Parathyroid adenoma (tissue), 2 donors: Measurements from ENCODE around the gene TSPEAR.
"Not testable (repeated sequence)": the region's sequence is repeated elsewhere in the genome, so short reads cannot be mapped to it uniquely, and the experiment has no call there.

Experiments used
- H2AFZ ChIP-seq: fragments of 300-600 bp; sonication (generic); one replicate; pipeline ENCODE4 v1.7.0; 2017; ENCODE audit warnings: antibody characterized with exemption, mild to moderate bottlenecking
- H3K27ac ChIP-seq: fragments of 300-600 bp; sonication (generic); one replicate; pipeline ENCODE4 v1.7.0; 2017
- H3K27me3 ChIP-seq: fragments of 300-600 bp; sonication (generic); one replicate; pipeline ENCODE4 v1.7.0; 2017; ENCODE audit warnings: low read length; ENCODE audit not compliant: control insufficient read depth, insufficient read depth
- H3K36me3 ChIP-seq: fragments of 300-600 bp; sonication (generic); one replicate; pipeline ENCODE4 v1.7.0; 2017; ENCODE audit warnings: low read length; ENCODE audit not compliant: control insufficient read depth, insufficient read depth
- H3K4me1 ChIP-seq: fragments of 300-600 bp; sonication (generic); one replicate; pipeline ENCODE4 v1.7.0; 2017; ENCODE audit warnings: control low read depth
- H3K4me2 ChIP-seq: fragments of 300-600 bp; sonication (generic); one replicate; pipeline ENCODE4 v1.7.0; 2017; ENCODE audit warnings: low read length
- H3K4me3 ChIP-seq: fragments of 300-600 bp; sonication (generic); one replicate; pipeline ENCODE4 v1.7.0; 2017; ENCODE audit warnings: low read depth, low read length
- H3K79me2 ChIP-seq: fragments of 300-600 bp; sonication (generic); one replicate; pipeline ENCODE4 v1.7.0; 2017; ENCODE audit warnings: control low read depth
- H3K9ac ChIP-seq: fragments of 300-600 bp; sonication (generic); one replicate; pipeline ENCODE4 v1.7.0; 2017; ENCODE audit warnings: mild to moderate bottlenecking
- H3K9me3 ChIP-seq: fragments of 300-600 bp; sonication (generic); one replicate; pipeline ENCODE4 v1.7.0; 2017; ENCODE audit warnings: low read length; ENCODE audit not compliant: control insufficient read depth
- CTCF ChIP-seq: fragments of 300-600 bp; sonication (generic); IDR thresholded peaks from one replicate; pipeline ENCODE4 v1.7.0; 2017; ENCODE audit warnings: antibody characterized with exemption, mild to moderate bottlenecking
- donor health status: primary hyperparathyroidism.

TSPEAR gene

GRCh38 chr21:44650265-44650972 is 61.0 kb downstream of the TSPEAR start:
- no peaks in the 10 kb centered on the region for H3K79me2 ChIP-seq
- no peak overlapping the region for H3K4me2 ChIP-seq
- H3K9ac ChIP-seq: no peak overlapping the region
- H3K27ac ChIP-seq: no peak overlapping the region
- no peaks in the 10 kb centered on the region for H3K9me3 ChIP-seq
- H3K36me3 ChIP-seq: no peaks in the 10 kb centered on the region
- no peak for TF ChIP-seq CTCF
- H3K4me1 ChIP-seq: no peaks in the 10 kb centered on the region
- H2AFZ ChIP-seq: no peak overlapping the region
- H3K27me3 ChIP-seq: no peaks in the 10 kb centered on the region
- H3K4me3 ChIP-seq: no peak overlapping the region

GRCh38 chr21:44649521-44650100 is 61.8 kb downstream of the TSPEAR start:
- no peak overlapping the region for H3K4me3 ChIP-seq
- H3K36me3 ChIP-seq: no peaks in the 10 kb centered on the region
- no peak for TF ChIP-seq CTCF
- no peak overlapping the region for H3K27ac ChIP-seq
- no peak overlapping the region for H3K9ac ChIP-seq
- no peaks in the 10 kb centered on the region for H3K4me1 ChIP-seq
- no peaks in the 10 kb centered on the region for H3K27me3 ChIP-seq
- no peaks in the 10 kb centered on the region for H3K9me3 ChIP-seq
- no peak overlapping the region for H2AFZ ChIP-seq
- no peak overlapping the region for H3K4me2 ChIP-seq
- H3K79me2 ChIP-seq: no peaks in the 10 kb centered on the region

GRCh38 chr21:44648557-44649311 is 62.6 kb downstream of the TSPEAR start:
- H2AFZ ChIP-seq: no peak overlapping the region
- no peaks in the 10 kb centered on the region for H3K4me1 ChIP-seq
- H3K9ac ChIP-seq: no peak overlapping the region
- H3K27ac ChIP-seq: no peak overlapping the region
- no peak overlapping the region for H3K4me3 ChIP-seq
- no peak overlapping the region for H3K4me2 ChIP-seq
- no peaks in the 10 kb centered on the region for H3K27me3 ChIP-seq
- no peaks in the 10 kb centered on the region for H3K79me2 ChIP-seq
- no peaks in the 10 kb centered on the region for H3K9me3 ChIP-seq
- no peaks in the 10 kb centered on the region for H3K36me3 ChIP-seq
- TF ChIP-seq CTCF: no peak

GRCh38 chr21:44647222-44647552 is 64.2 kb downstream of the TSPEAR start:
- Histone ChIP-seq H3K4me3 (no peak overlapping the region), H2AFZ (no peak overlapping the region), H3K36me3 (no peaks in the 10 kb centered on the region), H3K27ac (no peak overlapping the region), H3K9ac (no peak overlapping the region), H3K9me3 (no peaks in the 10 kb centered on the region), H3K27me3 (no peaks in the 10 kb centered on the region), H3K4me2 (no peak overlapping the region), H3K79me2 (no peaks in the 10 kb centered on the region), H3K4me1 (no peaks in the 10 kb centered on the region)
- no peak for TF ChIP-seq CTCF

GRCh38 chr21:44646366-44647221 is 64.8 kb downstream of the TSPEAR start, which contains the start of gene KRTAP10-11:
KRTAP10-11 (plus strand) TSS chr21:44646414; CDS start chr21:44646459, 45 bp downstream.
- H3K9me3 ChIP-seq, H3K36me3 ChIP-seq, H3K4me3 ChIP-seq, H3K79me2 ChIP-seq, H2AFZ ChIP-seq, H3K4me1 ChIP-seq, H3K27ac ChIP-seq, H3K4me2 ChIP-seq, H3K27me3 ChIP-seq, H3K9ac ChIP-seq: not testable (repeated sequence)
